Osteoblast (primary cell): ENCODE results near the gene ITPR1. TPM values are rescaled to one million over a fixed set of nuclear protein-coding genes. Genes with fewer than 3 reads are reported as not detected.

Source experiments
- DNase-seq: peaks from one replicate; pipeline ENCODE4 v3.0.0; 2011; ENCODE audit warnings: low spot score, mixed read lengths; ENCODE audit not compliant: insufficient read length; ENCODE audit errors: missing footprints
- H2AFZ ChIP-seq: 2 replicates; pipeline ENCODE4 v1.6.0; 2011; ENCODE audit warnings: mild to moderate bottlenecking, low read length
- H3K27ac ChIP-seq: 2 replicates; pipeline ENCODE4 v1.5.1; 2011; ENCODE audit warnings: mild to moderate bottlenecking, low read depth, low read length, moderate library complexity
- H3K27me3 ChIP-seq: 2 replicates; pipeline ENCODE4 v1.6.0; 2012; ENCODE audit warnings: mild to moderate bottlenecking, control low read depth, inconsistent platforms, low read length, moderate library complexity; ENCODE audit not compliant: insufficient read depth
- H3K36me3 ChIP-seq: 2 replicates; pipeline ENCODE4 v1.5.1; 2011; ENCODE audit warnings: mild to moderate bottlenecking, low read length, control low read depth, moderate library complexity; ENCODE audit not compliant: insufficient read depth
- H3K4me1 ChIP-seq: 2 replicates; pipeline ENCODE4 v1.5.1; 2011; ENCODE audit warnings: mild to moderate bottlenecking, low read length, control low read depth, moderate library complexity; ENCODE audit not compliant: insufficient read depth
- H3K4me2 ChIP-seq: 2 replicates; pipeline ENCODE4 v1.6.0; 2011; ENCODE audit warnings: mild to moderate bottlenecking, low read length; ENCODE audit not compliant: insufficient read depth
- H3K4me3 ChIP-seq: fragments of 200-600 bp; sonication (generic); 3 replicates; pipeline ENCODE4 v1.5.1; 2012; ENCODE audit warnings: mild to moderate bottlenecking, low read length, inconsistent platforms; ENCODE audit not compliant: insufficient read depth
- H3K79me2 ChIP-seq: 2 replicates; pipeline ENCODE4 v1.6.0; 2012; ENCODE audit warnings: mild to moderate bottlenecking, low read length, control low read depth, inconsistent platforms; ENCODE audit not compliant: insufficient read depth
- H3K9me3 ChIP-seq: 2 replicates; pipeline ENCODE4 v1.5.1; 2011; ENCODE audit warnings: low read depth, low read length, control low read depth
- H4K20me1 ChIP-seq: 2 replicates; pipeline ENCODE4 v1.6.0; 2012; ENCODE audit warnings: mild to moderate bottlenecking, low read length, control low read depth; ENCODE audit not compliant: insufficient read depth
- total RNA-seq: library from RNA; depleted of rRNA; stranded (reverse); fragments of >200 nt; gene quantifications from 2 replicates; pipeline ENCODE4 v1.2.3, GENCODE V29; 2012
- TF ChIP-seq, protein P1 (sequence below): IDR thresholded peaks from 2 replicates; pipeline ENCODE4 v1.5.1; 2011; ENCODE audit warnings: mild to moderate bottlenecking, low read depth, low read length, moderate library complexity; ENCODE audit errors: extremely low read depth

Gene ITPR1
- total RNA-seq, 1 donor, result 16.6 TPM

DNA sequence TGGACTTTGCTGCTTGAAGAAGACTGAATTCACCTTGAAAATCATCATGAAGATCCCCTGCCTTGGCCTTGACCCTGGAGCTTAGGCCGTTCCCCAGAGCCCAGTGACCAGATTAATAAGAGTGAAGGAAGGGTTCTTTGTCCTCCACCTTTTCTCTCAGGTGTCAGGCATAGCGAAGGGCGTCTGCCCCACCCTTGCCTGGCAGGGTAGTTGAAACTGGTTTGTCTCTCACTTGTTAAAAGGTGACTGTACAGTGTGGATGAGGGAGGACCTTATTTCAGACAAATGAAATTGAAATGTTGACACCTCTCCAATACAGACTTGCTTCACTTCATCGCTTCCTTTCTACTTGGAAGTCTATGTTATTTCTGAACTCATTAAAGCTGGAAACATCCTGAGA is 262.4 kb downstream of the ITPR1 start:
- Histone ChIP-seq H3K27me3 (no peaks in the 10 kb centered on the region), H3K79me2 (no peaks in the 10 kb centered on the region), H3K4me1 (peaks cover 16% of the 10 kb centered on the region), H3K27ac (no peak overlapping the region), H4K20me1 (no peaks in the 10 kb centered on the region), H2AFZ (no peak overlapping the region), H3K36me3 (no peaks in the 10 kb centered on the region), H3K4me3 (no peak overlapping the region), H3K9me3 (no peaks in the 10 kb centered on the region), H3K4me2 (no peak overlapping the region)
- TF ChIP-seq, protein P1, sequence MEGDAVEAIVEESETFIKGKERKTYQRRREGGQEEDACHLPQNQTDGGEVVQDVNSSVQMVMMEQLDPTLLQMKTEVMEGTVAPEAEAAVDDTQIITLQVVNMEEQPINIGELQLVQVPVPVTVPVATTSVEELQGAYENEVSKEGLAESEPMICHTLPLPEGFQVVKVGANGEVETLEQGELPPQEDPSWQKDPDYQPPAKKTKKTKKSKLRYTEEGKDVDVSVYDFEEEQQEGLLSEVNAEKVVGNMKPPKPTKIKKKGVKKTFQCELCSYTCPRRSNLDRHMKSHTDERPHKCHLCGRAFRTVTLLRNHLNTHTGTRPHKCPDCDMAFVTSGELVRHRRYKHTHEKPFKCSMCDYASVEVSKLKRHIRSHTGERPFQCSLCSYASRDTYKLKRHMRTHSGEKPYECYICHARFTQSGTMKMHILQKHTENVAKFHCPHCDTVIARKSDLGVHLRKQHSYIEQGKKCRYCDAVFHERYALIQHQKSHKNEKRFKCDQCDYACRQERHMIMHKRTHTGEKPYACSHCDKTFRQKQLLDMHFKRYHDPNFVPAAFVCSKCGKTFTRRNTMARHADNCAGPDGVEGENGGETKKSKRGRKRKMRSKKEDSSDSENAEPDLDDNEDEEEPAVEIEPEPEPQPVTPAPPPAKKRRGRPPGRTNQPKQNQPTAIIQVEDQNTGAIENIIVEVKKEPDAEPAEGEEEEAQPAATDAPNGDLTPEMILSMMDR, result no peak
- no peak for DNase-seq

DNA sequence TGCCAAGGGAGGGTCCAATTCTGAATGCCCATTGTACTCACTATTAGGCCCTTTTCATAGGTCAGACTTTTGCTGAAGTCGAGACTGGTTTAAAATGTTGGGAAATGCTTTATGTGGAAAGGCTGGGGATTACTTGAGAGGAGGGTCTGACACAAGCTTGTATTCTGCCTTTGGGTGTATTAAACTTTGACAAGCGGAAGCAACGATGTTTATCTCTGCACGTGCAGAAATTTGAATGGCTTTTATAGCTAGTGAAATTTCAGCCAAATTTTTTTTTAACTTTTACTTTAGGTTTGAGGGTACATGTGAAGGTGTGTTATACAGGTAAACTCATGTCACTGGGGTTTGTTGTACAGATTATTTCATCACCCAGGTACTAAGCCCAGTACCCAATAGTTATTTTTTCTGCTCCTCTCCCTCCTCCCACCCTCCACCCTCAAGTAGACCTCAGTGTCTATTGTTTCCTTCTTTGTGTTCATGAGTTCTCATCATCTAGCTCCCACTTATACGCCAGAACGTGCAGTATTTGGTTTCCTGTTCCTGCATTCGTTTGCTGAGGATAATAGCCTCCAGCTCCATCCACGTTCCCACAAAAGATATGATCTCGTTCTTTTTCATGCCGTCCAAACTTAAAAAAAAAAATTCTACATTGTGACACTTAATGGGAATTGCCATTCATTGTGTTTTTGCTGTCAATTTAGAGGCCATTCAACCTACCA is 263.1 kb downstream of the ITPR1 start:
- H3K36me3 ChIP-seq, result no peaks in the 10 kb centered on the region
- H3K4me2 ChIP-seq, result no peak overlapping the region
- H3K4me1 ChIP-seq, result peaks cover 9% of the 10 kb centered on the region
- DNase-seq, result no peak
- H2AFZ ChIP-seq, result no peak overlapping the region
- H4K20me1 ChIP-seq, result no peaks in the 10 kb centered on the region
- H3K27me3 ChIP-seq, result no peaks in the 10 kb centered on the region
- H3K9me3 ChIP-seq, result no peaks in the 10 kb centered on the region
- H3K79me2 ChIP-seq, result no peaks in the 10 kb centered on the region
- H3K27ac ChIP-seq, result no peak overlapping the region
- no peak overlapping the region for H3K4me3 ChIP-seq
- TF ChIP-seq, protein P1, result no peak

DNA sequence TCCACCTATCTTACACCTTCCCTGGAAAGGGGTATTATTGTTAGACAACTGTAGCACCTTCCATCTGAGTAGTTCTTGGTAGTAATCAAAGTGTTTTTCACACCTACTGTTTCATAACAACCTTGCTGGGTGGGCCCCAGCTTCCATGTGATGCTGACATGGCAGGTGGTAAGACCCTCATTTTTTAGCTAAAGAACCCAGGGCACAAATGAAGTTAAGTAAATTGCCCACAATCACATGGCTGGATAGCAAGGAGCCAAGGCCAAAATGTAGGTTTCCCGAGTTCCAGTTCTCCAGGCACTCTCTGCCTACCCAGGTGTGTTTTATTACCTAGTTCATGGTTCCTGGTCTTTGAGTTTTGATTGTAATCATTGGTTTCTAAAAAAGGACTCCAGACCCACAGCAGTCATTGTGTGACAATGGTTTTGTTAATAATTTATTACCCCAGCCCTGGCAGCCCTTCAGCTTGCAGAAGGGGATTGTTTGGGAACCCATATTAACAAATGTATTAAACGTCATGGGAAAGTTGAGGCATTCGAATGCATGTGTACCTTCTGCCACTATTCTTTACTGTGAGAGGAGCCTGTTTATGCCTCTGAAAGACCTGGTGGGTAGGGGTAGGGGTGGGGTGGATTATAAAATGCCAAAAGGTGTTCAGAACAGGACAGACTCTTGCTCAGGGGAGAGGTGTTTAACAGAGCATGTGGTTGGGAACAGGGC is 263.9 kb downstream of the ITPR1 start:
- Histone ChIP-seq H2AFZ (no peak overlapping the region), H3K27me3 (no peaks in the 10 kb centered on the region), H3K27ac (no peak overlapping the region), H3K36me3 (no peaks in the 10 kb centered on the region), H3K4me3 (no peak overlapping the region), H3K4me1 (peaks cover 1% of the 10 kb centered on the region), H4K20me1 (no peaks in the 10 kb centered on the region), H3K9me3 (no peaks in the 10 kb centered on the region), H3K79me2 (no peaks in the 10 kb centered on the region), H3K4me2 (no peak overlapping the region)
- TF ChIP-seq, protein P1, result no peak
- no peak for DNase-seq

DNA sequence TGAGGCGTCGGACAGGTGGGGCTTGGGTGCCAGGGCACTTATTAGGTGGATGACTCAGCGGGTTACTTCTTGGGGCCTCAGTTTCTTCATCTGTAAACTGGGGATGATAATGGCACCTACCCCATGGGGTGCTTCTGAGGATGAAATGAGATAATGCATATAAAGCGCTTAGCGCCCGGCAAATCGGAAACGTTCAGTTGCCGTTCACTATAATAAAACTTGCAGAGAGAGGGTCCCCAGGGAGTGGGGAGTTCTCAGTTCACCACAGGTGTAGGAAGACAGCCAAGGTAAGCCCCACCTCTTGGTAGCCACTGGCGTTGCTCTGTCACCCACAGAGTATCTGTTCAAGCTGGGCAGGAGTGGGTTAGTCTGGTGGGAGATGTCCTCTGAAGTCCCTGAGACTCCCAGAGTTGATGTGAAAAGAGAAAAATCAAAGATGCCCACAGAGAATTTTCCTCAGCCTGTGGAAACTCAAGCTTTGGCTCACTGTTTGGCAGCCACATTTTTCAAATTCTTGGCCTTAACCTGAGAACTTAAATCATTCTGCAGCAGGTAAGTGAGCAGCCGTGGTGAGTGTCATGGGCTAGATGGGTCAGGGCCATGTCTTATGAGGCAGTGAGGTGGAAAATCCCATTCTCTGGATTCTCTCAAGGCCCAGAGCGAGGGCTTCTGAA is 264.6 kb downstream of the ITPR1 start:
- H3K79me2 ChIP-seq, result no peaks in the 10 kb centered on the region
- TF ChIP-seq, protein P1, result no peak
- no peak overlapping the region for H3K27ac ChIP-seq
- H3K9me3 ChIP-seq, result no peaks in the 10 kb centered on the region
- DNase-seq, result no peak
- H3K4me1 ChIP-seq, result no peaks in the 10 kb centered on the region
- H3K4me3 ChIP-seq, result no peak overlapping the region
- H3K4me2 ChIP-seq, result no peak overlapping the region
- H3K27me3 ChIP-seq, result no peaks in the 10 kb centered on the region
- no peak overlapping the region for H2AFZ ChIP-seq
- H3K36me3 ChIP-seq, result no peaks in the 10 kb centered on the region
- no peaks in the 10 kb centered on the region for H4K20me1 ChIP-seq
